Measurements from ENCODE around the gene RAD51B. TPM values are rescaled to one million over a fixed set of nuclear protein-coding genes. Genes with fewer than 3 reads are reported as not detected.

Gene RAD51B
- total RNA-seq, 1 experiment from 2014 or later = 8.5 TPM

GRCh38 chr14:68527329-68527851 is 707.8 kb downstream of the RAD51B start:
- Histone ChIP-seq H3K36me3 (ENCODE audit: control insufficient read depth, insufficient read depth, low read length) (no peaks in the 10 kb centered on the region), H3K27ac (ENCODE audit: low read length) (no peak overlapping the region)

GRCh38 chr14:68528040-68528687 is 708.6 kb downstream of the RAD51B start:
- no TSS peak for BruUV-seq (replicated peaks)
- POLR2A ChIA-PET = no interaction called here
- CTCF ChIA-PET = no interaction called here

More at GRCh38 chr14:68527329-68527851, 707.8 kb downstream of the RAD51B start:
- intact Hi-C loops (cut with micrococcal nuclease; ENCODE audit: unreplicated experiment) = no loop called here
- H3K9me3 ChIP-seq (ENCODE audit: control insufficient read depth, insufficient read depth, low read depth, low read length) = peaks cover 4% of the 10 kb centered on the region
- DNase-seq (ENCODE audit: low read depth, low spot score) = no peak
- no peaks in the 10 kb centered on the region for H3K4me1 ChIP-seq (ENCODE audit: control insufficient read depth, insufficient read depth, low read length)
- no peak overlapping the region for H3K4me3 ChIP-seq (ENCODE audit: low read depth in 2 of 2, low read length in 2 of 2)
- in situ Hi-C loops (cut with HindIII; ENCODE audit: low pct_unique_long_range_greater_than_20kb, low sequenced_read_pairs) = no loop called here
- TF ChIP-seq CTCF (IDR thresholded peaks at IDR 0.05) = no peak
- no peak for TF ChIP-seq TCF7L2 (IDR thresholded peaks at IDR 0.05; ENCODE audit: low read depth, low read length)
- TF ChIP-seq REST (IDR thresholded peaks at IDR 0.05; ENCODE audit: insufficient read depth in 1 of 2, low read depth in 2 of 2, low read length in 1 of 2) = no peak
- TF ChIP-seq SIN3A (IDR thresholded peaks at IDR 0.05; ENCODE audit: borderline replicate concordance, insufficient read depth, low read depth, low read length) = no peak
- TF ChIP-seq POLR2AphosphoS5 (IDR thresholded peaks at IDR 0.05; ENCODE audit: low read depth, low read length) = no peak
- no peak for ATAC-seq
- no peaks in the 10 kb centered on the region for H3K27me3 ChIP-seq (ENCODE audit: control insufficient read depth, insufficient read depth, low read length)
- no TSS peak for BruUV-seq (replicated peaks)
- ChIA-PET POLR2A (interaction anchor here (0.6 kb wide), 1 partner anchor 11 kb away, joined by 11 read pairs; no protein-coding TSS in a partner anchor), CTCF (no interaction called here)

More at GRCh38 chr14:68528040-68528687, 708.6 kb downstream of the RAD51B start:
- Histone ChIP-seq H3K36me3 (ENCODE audit: control insufficient read depth, insufficient read depth, low read length) (no peaks in the 10 kb centered on the region), H3K9me3 (ENCODE audit: control insufficient read depth, insufficient read depth, low read depth, low read length) (peaks cover 4% of the 10 kb centered on the region), H3K27ac (ENCODE audit: low read length) (no peak overlapping the region), H3K27me3 (ENCODE audit: control insufficient read depth, insufficient read depth, low read length) (no peaks in the 10 kb centered on the region), H3K4me3 (ENCODE audit: low read depth in 2 of 2, low read length in 2 of 2) (no peak overlapping the region), H3K4me1 (ENCODE audit: control insufficient read depth, insufficient read depth, low read length) (no peaks in the 10 kb centered on the region)
- ATAC-seq (no peak), DNase-seq (ENCODE audit: low read depth, low spot score) (no peak)
- in situ Hi-C loops (cut with HindIII; ENCODE audit: low pct_unique_long_range_greater_than_20kb, low sequenced_read_pairs) (no loop called here), intact Hi-C loops (cut with micrococcal nuclease; ENCODE audit: unreplicated experiment) (no loop called here)
- TF ChIP-seq CTCF (IDR thresholded peaks at IDR 0.05) (no peak), REST (IDR thresholded peaks at IDR 0.05; ENCODE audit: insufficient read depth in 1 of 2, low read depth in 2 of 2, low read length in 1 of 2) (no peak), POLR2AphosphoS5 (IDR thresholded peaks at IDR 0.05; ENCODE audit: low read depth, low read length) (no peak), TCF7L2 (IDR thresholded peaks at IDR 0.05; ENCODE audit: low read depth, low read length) (no peak), SIN3A (IDR thresholded peaks at IDR 0.05; ENCODE audit: borderline replicate concordance, insufficient read depth, low read depth, low read length) (no peak)
